H1 (cell line): ENCODE measurements around the gene CENPX. TPM values are rescaled to one million over a fixed set of nuclear protein-coding genes. Genes with fewer than 3 reads are reported as not detected.

Experiments used
- CTCF ChIA-PET: fragments of 300-600 bp; sonication (Branson Sonifier 250); formaldehyde crosslinking; loops from one replicate; lab custom pipeline; 2021; ENCODE audit not compliant: partially characterized antibody; lab: Charles Lee
- POLR2A ChIA-PET: fragments of 300-600 bp; sonication (Branson Sonifier 250); formaldehyde crosslinking; loops from one replicate; lab custom pipeline; 2021; ENCODE audit warnings: inconsistent platforms; ENCODE audit not compliant: partially characterized antibody; lab: Charles Lee
- DNase-seq, 2 experiments: peaks; one replicate each; pipeline versions ENCODE4 v3.0.0 to v3.0.0-alpha.2; 2010 to 2022; ENCODE audit warnings: low spot score in 2 of 2, low read depth in 1 of 2, mixed read lengths in 1 of 2
- FAIRE-seq: peaks from 2 replicates; lab custom pipeline; 2011; peaks lifted over from hg19 to GRCh38; lab: Jason Lieb, UNC
- H2AFZ ChIP-seq: 2 replicates; pipeline ENCODE4 v1.8.1; 2012; ENCODE audit warnings: low read length, inconsistent platforms
- H2AK5ac ChIP-seq: 2 replicates; pipeline ENCODE4 v1.6.1; 2013; ENCODE audit warnings: low read depth, low read length
- H2BK120ac ChIP-seq: replicated peaks from 2 replicates; pipeline ENCODE3; 2013; ENCODE audit warnings: low read depth, low read length, inconsistent platforms
- H2BK12ac ChIP-seq: 2 replicates; pipeline ENCODE4 v1.6.1; 2013; ENCODE audit warnings: low read depth, low read length
- H2BK15ac ChIP-seq: 2 replicates; pipeline ENCODE4 v1.6.1; 2013; ENCODE audit warnings: low read length
- H2BK20ac ChIP-seq: 2 replicates; pipeline ENCODE4 v1.6.1; 2013; ENCODE audit warnings: low read length
- H2BK5ac ChIP-seq: 2 replicates; pipeline ENCODE4 v1.6.1; 2013; ENCODE audit warnings: low read depth, low read length
- H3K14ac ChIP-seq: 2 replicates; pipeline ENCODE4 v1.6.1; 2013; ENCODE audit warnings: inconsistent platforms; ENCODE audit not compliant: insufficient read length
- H3K18ac ChIP-seq: 2 replicates; pipeline ENCODE4 v1.6.1; 2013; ENCODE audit warnings: low read length; ENCODE audit errors: extremely low read depth
- H3K23ac ChIP-seq: 2 replicates; pipeline ENCODE4 v1.6.1; 2013; ENCODE audit warnings: inconsistent platforms; ENCODE audit not compliant: insufficient read length
- H3K23me2 ChIP-seq: 2 replicates; pipeline ENCODE4 v1.6.1; 2013; ENCODE audit warnings: low read depth, low read length
- H3K27ac ChIP-seq: 2 replicates; pipeline ENCODE4 v1.6.1; 2011; ENCODE audit warnings: low read depth, low read length, inconsistent platforms
- H3K27me3 ChIP-seq, 4 experiments: replicated peaks in 1 of 4; 1 replicate in 1 of 4; 2 replicates in 3 of 4; pipeline versions ENCODE4 v1.6.1 to v1.8.1; 2011 to 2013; ENCODE audit warnings: low read length in 3 of 4, mild to moderate bottlenecking in 3 of 4, inconsistent platforms in 2 of 4, mixed read lengths in 2 of 4, moderate library complexity in 1 of 4; ENCODE audit not compliant: control insufficient read depth in 3 of 4, insufficient read depth in 3 of 4; ENCODE audit errors: extremely low read depth in 1 of 4
- H3K36me3 ChIP-seq, 4 experiments: 2 replicates each; pipeline versions ENCODE4 v1.6.1 to v1.8.1; 2011 to 2013; ENCODE audit warnings: mild to moderate bottlenecking in 4 of 4, low read length in 3 of 4, moderate library complexity in 2 of 4, control low read depth in 1 of 4, inconsistent platforms in 1 of 4; ENCODE audit not compliant: insufficient read depth in 4 of 4, control insufficient read depth in 2 of 4
- H3K4ac ChIP-seq: replicated peaks from 2 replicates; pipeline ENCODE3; 2013; ENCODE audit warnings: low read length, low read depth, mixed read lengths, inconsistent platforms; ENCODE audit not compliant: insufficient read length
- H3K4me1 ChIP-seq, 4 experiments: replicated peaks in 1 of 4; 1 replicate in 1 of 4; 2 replicates in 3 of 4; pipeline versions ENCODE4 v1.6.1 to v1.8.1; 2011 to 2013; ENCODE audit warnings: low read length in 3 of 4, inconsistent platforms in 2 of 4, mixed read lengths in 1 of 4; ENCODE audit not compliant: insufficient read depth in 4 of 4, control insufficient read depth in 3 of 4
- H3K4me2 ChIP-seq, 2 experiments: 2 replicates each; pipeline versions ENCODE4 v1.6.1 to v1.8.1; 2011 to 2013; ENCODE audit warnings: low read depth in 2 of 2, low read length in 2 of 2, control low read depth in 1 of 2, inconsistent platforms in 1 of 2, mild to moderate bottlenecking in 1 of 2; ENCODE audit not compliant: insufficient read depth in 1 of 2
- H3K4me3 ChIP-seq, 4 experiments: fragments of 200-600, 300-600 bp in 1 of 4; sonication (generic), shearing (Covaris generic), sonication (Bioruptor Twin) in 1 of 4; 2 replicates each; pipeline versions ENCODE4 v1.5.1 to v1.8.1; 2011 to 2016; ENCODE audit warnings: low read length in 4 of 4, low read depth in 3 of 4, control low read depth in 2 of 4, inconsistent platforms in 2 of 4, mild to moderate bottlenecking in 2 of 4, mixed read lengths in 1 of 4, moderate library complexity in 1 of 4; ENCODE audit not compliant: insufficient read depth in 2 of 4; ENCODE audit errors: extremely low read depth in 1 of 4
- H3K56ac ChIP-seq: replicated peaks from 2 replicates; pipeline ENCODE3; 2013; ENCODE audit warnings: low read depth, mild to moderate bottlenecking, mixed read lengths, low read length, inconsistent platforms; ENCODE audit not compliant: insufficient read length
- H3K79me1 ChIP-seq: 2 replicates; pipeline ENCODE4 v1.6.1; 2013; ENCODE audit warnings: low read depth, low read length, control low read depth
- H3K79me2 ChIP-seq, 2 experiments: 2 replicates each; pipeline versions ENCODE4 v1.6.1 to v1.8.1; 2012 to 2013; ENCODE audit warnings: low read length in 2 of 2, mild to moderate bottlenecking in 2 of 2, inconsistent platforms in 1 of 2; ENCODE audit not compliant: insufficient read depth in 2 of 2, control insufficient read depth in 1 of 2
- H3K9ac ChIP-seq, 4 experiments: replicated peaks in 1 of 4; 1 replicate in 1 of 4; 2 replicates in 3 of 4; pipeline versions ENCODE4 v1.6.1 to v1.8.1; 2011 to 2013; ENCODE audit warnings: low read depth in 3 of 4, low read length in 3 of 4, control low read depth in 2 of 4, mild to moderate bottlenecking in 2 of 4, moderate library complexity in 2 of 4, inconsistent platforms in 1 of 4; ENCODE audit errors: extremely low read depth in 1 of 4
- H3K9me3 ChIP-seq, 2 experiments: 2 replicates each; pipeline versions ENCODE4 v1.6.1 to v1.8.1; 2012 to 2013; ENCODE audit warnings: mild to moderate bottlenecking in 2 of 2, moderate library complexity in 2 of 2, control low read depth in 1 of 2, inconsistent platforms in 1 of 2, low read depth in 1 of 2, low read length in 1 of 2, mixed read lengths in 1 of 2; ENCODE audit not compliant: insufficient read depth in 2 of 2
- H4K20me1 ChIP-seq, 2 experiments: replicated peaks in 1 of 2; 2 replicates each; pipeline versions ENCODE3 to v1.8.1; 2011 to 2013; ENCODE audit warnings: inconsistent platforms in 2 of 2, low read length in 2 of 2, mild to moderate bottlenecking in 1 of 2; ENCODE audit not compliant: insufficient read depth in 2 of 2, control insufficient read depth in 1 of 2
- H4K5ac ChIP-seq: 2 replicates; pipeline ENCODE4 v1.6.1; 2013; ENCODE audit warnings: low read length, low read depth, mixed read lengths, inconsistent platforms; ENCODE audit not compliant: insufficient read length
- H4K8ac ChIP-seq: 2 replicates; pipeline ENCODE4 v1.8.0; 2013; ENCODE audit warnings: mild to moderate bottlenecking, moderate library complexity, low read length, inconsistent platforms; ENCODE audit not compliant: insufficient read depth; ENCODE audit errors: extremely low read depth
- H4K91ac ChIP-seq: replicated peaks from 2 replicates; pipeline ENCODE3; 2013; ENCODE audit warnings: low read length, mixed read lengths, inconsistent platforms; ENCODE audit not compliant: insufficient read length
- CBX8 ChIP-seq: fragments of 300-800, 300-1000 bp; sonication (generic); IDR thresholded peaks from 2 replicates; pipeline ENCODE4 v1.7.1; 2016; ENCODE audit warnings: low read depth, low read length, borderline replicate concordance
- CEBPB ChIP-seq: IDR thresholded peaks from 2 replicates; pipeline ENCODE4 v1.6.1; 2012; ENCODE audit warnings: low read depth, low read length
- EZH2 ChIP-seq: fragments of 200-600 bp; sonication (generic); IDR thresholded peaks from 2 replicates; pipeline ENCODE4 v1.7.1; 2012; ENCODE audit warnings: low read depth, mild to moderate bottlenecking, moderate library complexity, low read length, inconsistent platforms; ENCODE audit not compliant: severe bottlenecking
- FOSL1 ChIP-seq: IDR thresholded peaks from 2 replicates; pipeline ENCODE4 v1.6.1; 2011; ENCODE audit warnings: mild to moderate bottlenecking, low read depth, low read length, moderate library complexity; ENCODE audit not compliant: insufficient read depth
- RFX5 ChIP-seq: IDR thresholded peaks from 2 replicates; pipeline ENCODE4 v1.6.1; 2011; ENCODE audit warnings: low read depth, low read length, improper control_type of control experiment, borderline replicate concordance
- RXRA ChIP-seq: IDR thresholded peaks from 2 replicates; pipeline ENCODE4 v1.6.1; 2011; ENCODE audit warnings: low read depth, mild to moderate bottlenecking, low read length, moderate library complexity; ENCODE audit not compliant: insufficient read depth
- SP4 ChIP-seq: IDR thresholded peaks from 2 replicates; pipeline ENCODE4 v1.6.1; 2012; ENCODE audit warnings: low read length, inconsistent platforms
- TBP ChIP-seq: IDR thresholded peaks from 2 replicates; pipeline ENCODE4 v1.6.1; 2011; ENCODE audit warnings: low read depth, low read length, improper control_type of control experiment
- WGBS, 2 experiments: shearing (Covaris generic) in 1 of 2; methylation state at CpG; one replicate each; pipeline versions ENCODE4 v1.1.6 to v1.1.7; 2013 to 2015; ENCODE audit warnings: low lambda C conversion rate in 2 of 2, mixed read lengths in 2 of 2, inconsistent platforms in 1 of 2, low coverage in 1 of 2, missing lambda C conversion rate in 1 of 2; ENCODE audit not compliant: insufficient replicate concordance in 2 of 2, insufficient coverage in 1 of 2, insufficient read length in 1 of 2; ENCODE audit errors: extremely low coverage in 1 of 2, missing lambda C conversion rate in 1 of 2; 5-methylcytosine and 5-hydroxymethylcytosine counted together
- polyA plus RNA-seq, 7 experiments: library from polyadenylated mRNA; depleted of rRNA in 3 of 7; stranded (reverse) in 5 of 7; unstranded in 2 of 7; fragments of >200 nt in 5 of 7; fragments of 200-250 nt in 2 of 7; gene quantifications; 1 replicate in 5 of 7; 2 replicates in 1 of 7; 4 replicates in 1 of 7; pipeline versions ENCODE4 v1.2.1 to v1.2.3, GENCODE V29; 2011 to 2013; ENCODE audit warnings: missing spikeins in 2 of 7, mixed read lengths in 2 of 7
- total RNA-seq: library from RNA; stranded (reverse); fragmentation: NEBNext Ultra II Directional; extraction: Animal tissue kit (Norgen Biotek cat#: 25700); gene quantifications from 2 replicates; pipeline ENCODE4 v1.2.1, GENCODE V29; 2021

Gene CENPX
- total and polyA plus RNA-seq, 2 of the 8 experiments (the other 6 are each of a cell fraction or from before 2014, with no cell fraction given): 116 to 122 TPM

- 93% methylated on average over 16 of the region's 17 CpGs; no CpG with 5 or more reads in 1 of the 2 experiments for WGBS, 2 experiments
- H3K36me3 ChIP-seq: no peaks in the 10 kb centered on the region; a peak in 1 of 8 replicates
- no peak overlapping the region for H2AFZ ChIP-seq
- H3K79me1 ChIP-seq: peaks cover 4% of the 10 kb centered on the region; the same call in 1 of the 2 replicates
- H3K4me1 ChIP-seq: peaks cover 0 to 14% (median 8%) of the 10 kb centered on the region in 4 experiments; a peak in 5 of 7 replicates
- H3K27me3 ChIP-seq: no peaks in the 10 kb centered on the region
- no peak overlapping the region; a peak in 1 of 4 replicates for H3K4me2 ChIP-seq
- no peak overlapping the region for H3K27ac ChIP-seq
- H3K4ac ChIP-seq: no peak overlapping the region
- H3K9ac ChIP-seq: no peak overlapping the region
- peaks cover 12% of the 10 kb centered on the region for H3K23me2 ChIP-seq
- H2BK15ac ChIP-seq: no peak overlapping the region
- H2BK12ac ChIP-seq: no peak overlapping the region
- H4K5ac ChIP-seq: no peak overlapping the region
- H2BK5ac ChIP-seq: no peak overlapping the region
- ChIA-PET POLR2A (no interaction called here), CTCF (interaction anchor here (1.2 kb wide), 1 partner anchor 25 kb away, joined by 3 read pairs; no protein-coding TSS in a partner anchor)
- no peak overlapping the region for H2BK20ac ChIP-seq
- no peak overlapping the region for H3K18ac ChIP-seq
- H3K4me3 ChIP-seq: no peak overlapping the region
- H4K20me1 ChIP-seq: peaks cover 7 to 17% of the 10 kb centered on the region in 2 experiments
- no peak overlapping the region for H2AK5ac ChIP-seq
- FAIRE-seq (no peak), DNase-seq (no peak)
- H4K8ac ChIP-seq: no peak overlapping the region; the same call in 1 of the 2 replicates
- H3K14ac ChIP-seq: no peak overlapping the region
- H2BK120ac ChIP-seq: no peak overlapping the region
- H4K91ac ChIP-seq: no peak overlapping the region
- peaks cover 0 to 12% of the 10 kb centered on the region in 2 experiments; a peak in 1 of 4 replicates for H3K79me2 ChIP-seq
- H3K9me3 ChIP-seq: no peaks in the 10 kb centered on the region
- no peak overlapping the region for H3K23ac ChIP-seq
- no peak overlapping the region for H3K56ac ChIP-seq
- TF ChIP-seq CBX8 (no peak), RFX5 (no peak), SP4 (no peak), TBP (no peak), RXRA (no peak), FOSL1 (no peak), EZH2 (no peak), CEBPB (no peak)
Measured at GRCh38 chr17:82024859-82025258, 2.2 kb upstream of the CENPX start.
